GM19099 (cell line): Measurements from ENCODE around the gene FYCO1.

ENCODE experiments used
- POLR2A ChIP-seq: IDR thresholded peaks from 3 replicates; pipeline ENCODE4 v1.6.1; 2011; ENCODE audit warnings: low read depth; ENCODE audit not compliant: insufficient read length; ENCODE audit errors: extremely low read depth

Gene FYCO1

DNA sequence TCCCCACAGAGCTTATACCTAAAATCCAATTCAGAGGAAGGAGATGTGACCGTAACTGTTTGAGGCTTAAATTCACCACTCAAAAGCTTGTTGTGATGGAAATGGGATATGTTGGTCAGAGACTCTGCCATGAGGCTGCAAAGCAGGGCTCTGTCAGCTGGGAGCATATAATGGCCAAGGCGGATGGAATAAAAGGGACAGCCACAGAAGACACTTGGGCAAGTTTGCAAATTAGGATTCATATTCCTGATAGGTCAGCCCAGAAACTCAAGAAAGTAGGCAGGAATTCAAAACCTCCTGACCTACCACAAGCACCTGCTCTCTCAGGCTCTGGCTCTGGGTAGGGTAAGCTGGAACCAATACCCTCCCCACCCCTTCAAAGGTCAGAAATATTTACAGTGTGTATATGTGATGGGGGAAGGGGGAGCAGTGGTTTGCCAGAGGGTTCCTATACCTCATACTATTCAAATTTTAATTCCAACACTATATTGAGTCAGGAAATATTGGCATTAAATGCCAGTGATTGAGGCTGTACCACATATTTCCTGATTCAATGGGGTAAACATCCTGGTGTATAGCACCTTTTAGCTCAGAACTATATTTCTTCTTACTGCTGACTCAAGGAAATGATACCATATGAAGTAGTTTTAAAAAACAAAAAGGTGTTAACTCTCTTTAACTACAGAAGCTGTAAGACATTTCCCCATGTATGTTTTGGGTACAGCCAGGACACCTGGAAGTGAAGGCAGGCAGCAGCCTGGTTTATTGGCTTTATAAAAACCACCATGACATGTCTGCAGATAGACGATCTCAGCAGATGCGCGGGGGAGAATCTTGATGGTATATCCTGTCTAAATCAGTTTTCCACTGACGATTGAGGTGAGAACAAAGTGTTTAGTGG lies 19.2 kb downstream of the FYCO1 start:
- TF ChIP-seq POLR2A = no peak

DNA sequence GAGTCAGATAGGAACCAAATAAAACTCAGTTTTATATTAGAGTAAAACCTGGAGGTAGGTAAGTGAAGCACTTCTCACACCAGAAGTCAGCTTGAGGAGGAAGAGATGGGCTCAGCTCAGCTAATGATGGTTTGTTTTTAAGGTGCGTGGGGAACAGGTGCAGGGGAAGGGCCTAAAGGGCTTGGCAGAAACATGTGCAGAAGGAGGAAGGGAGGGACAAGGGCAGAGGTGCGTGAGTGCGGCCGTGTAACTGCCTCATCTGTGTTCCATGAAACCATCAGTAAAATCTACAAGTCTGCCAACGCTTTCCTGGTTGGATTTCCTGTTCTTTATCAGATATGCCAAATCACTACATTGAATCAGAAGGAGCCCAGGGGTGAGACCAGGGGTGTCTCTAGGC lies 19.9 kb downstream of the FYCO1 start:
- TF ChIP-seq POLR2A = no peak

DNA sequence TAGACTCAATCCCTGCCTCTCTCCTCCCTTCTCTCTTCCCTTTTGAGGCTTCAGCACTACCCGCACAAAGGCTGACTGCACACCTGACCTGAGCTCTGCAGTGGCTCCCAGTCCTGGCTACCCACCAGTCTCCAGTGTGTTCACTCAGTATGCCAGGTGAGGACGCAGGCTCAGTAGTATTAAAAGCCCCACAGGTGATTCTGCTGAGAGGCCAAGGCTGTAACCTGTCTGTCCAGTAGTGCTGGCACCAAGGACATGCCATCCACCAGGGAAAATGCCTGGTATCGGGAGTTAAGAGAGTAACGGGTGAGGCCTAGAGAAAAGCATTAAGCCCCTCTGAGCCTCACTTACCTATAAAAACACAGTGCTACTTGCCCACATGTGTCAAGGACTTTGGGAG lies 20.9 kb downstream of the FYCO1 start:
- no peak for TF ChIP-seq POLR2A

DNA sequence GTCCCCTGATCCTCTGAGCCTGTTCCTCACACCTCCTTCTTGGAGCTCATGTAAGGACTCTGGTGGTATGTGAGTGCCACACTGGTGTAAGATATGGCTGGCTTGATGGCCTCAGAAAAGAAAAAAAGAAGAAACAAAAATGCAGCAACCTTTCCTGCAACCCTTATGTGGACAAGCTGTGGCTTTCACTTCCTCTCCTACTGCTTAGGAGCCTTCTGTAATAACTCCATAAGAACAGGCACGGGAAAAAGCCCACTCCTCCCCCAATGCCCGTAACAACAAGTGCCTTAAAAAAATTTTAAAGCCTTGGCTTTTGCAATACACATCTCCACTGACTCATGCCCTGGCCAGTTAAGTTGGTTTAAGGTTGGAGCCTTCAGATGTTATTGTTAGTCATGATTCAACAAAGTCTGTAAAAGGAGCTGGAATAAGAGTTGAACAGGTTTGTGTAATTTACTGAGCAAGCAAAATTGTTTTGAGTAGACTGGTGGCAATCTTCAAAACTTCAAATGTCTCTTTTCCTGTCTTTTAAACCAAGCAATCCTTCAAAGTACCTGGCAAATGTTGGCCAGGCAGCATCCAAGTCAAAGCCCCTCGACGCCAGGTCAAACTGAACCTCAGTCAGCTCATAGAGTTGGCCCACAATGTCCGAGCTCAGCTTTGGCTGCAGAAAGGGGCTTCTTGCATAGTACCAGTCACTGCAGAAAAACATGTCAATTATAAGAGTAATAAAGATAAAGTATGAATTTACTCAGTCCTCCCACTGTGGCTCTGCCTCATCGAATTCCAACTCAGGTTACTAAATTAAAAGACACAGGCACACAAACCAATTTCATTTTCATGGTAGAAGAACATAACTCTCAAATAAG lies 22.9 kb downstream of the FYCO1 start:
- no peak for TF ChIP-seq POLR2A

DNA sequence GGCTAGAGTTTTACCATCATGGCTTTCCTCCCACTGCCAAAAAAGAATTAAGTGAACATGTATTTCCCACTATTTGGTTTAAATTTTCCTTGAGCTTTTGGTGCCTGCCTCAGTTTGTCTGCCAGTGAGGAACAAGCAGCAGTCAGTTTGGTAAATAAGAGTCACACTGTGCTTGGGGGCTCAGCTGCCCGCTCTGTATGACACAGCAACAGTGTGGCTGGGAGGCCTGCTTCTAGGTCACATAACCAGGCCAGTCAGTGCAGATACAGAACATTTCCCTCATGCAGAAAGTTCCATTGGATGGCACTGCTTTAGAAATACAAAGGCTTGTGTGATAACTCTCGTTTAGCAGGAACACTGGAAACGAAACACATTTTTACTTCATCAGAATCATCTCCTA lies 25.7 kb downstream of the FYCO1 start:
- TF ChIP-seq POLR2A = no peak

DNA sequence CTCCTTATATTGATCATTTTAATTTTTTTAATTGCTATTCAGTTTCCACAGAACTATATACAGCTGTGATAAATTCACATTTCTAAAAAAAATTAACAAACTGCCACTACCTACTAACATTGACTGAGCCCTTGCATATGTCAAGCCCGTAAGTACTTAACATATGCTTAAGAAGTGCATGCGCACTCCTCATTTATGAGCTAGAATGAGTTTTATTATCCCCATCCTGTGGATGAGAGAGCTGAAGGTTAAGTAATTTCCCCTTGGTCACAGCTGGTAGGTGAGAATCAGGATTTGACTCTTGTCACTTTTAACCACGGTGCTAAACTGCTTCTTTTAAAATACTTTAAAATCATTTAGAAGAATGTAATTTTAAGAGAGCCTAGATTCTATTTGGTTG lies 26.5 kb downstream of the FYCO1 start:
- no peak for TF ChIP-seq POLR2A

DNA sequence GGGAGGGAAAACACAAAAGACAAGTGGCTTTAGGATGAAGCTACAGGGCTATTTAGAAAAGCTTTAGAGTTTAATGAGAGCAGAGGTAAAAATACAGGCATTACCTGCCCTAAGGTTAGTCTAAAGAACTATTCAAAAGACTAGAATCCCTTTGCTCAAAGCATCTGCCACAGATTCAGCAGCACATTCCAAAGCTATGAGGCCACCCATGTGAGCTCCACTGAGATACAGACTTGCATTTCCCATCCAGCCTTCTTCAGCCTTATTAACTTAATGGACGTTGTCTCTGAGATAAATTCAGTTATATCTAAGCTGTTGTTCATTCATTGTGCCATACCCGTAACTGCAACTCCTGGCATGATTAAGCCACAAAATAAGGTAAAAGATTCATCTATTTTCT lies 26.9 kb downstream of the FYCO1 start:
- no peak for TF ChIP-seq POLR2A

DNA sequence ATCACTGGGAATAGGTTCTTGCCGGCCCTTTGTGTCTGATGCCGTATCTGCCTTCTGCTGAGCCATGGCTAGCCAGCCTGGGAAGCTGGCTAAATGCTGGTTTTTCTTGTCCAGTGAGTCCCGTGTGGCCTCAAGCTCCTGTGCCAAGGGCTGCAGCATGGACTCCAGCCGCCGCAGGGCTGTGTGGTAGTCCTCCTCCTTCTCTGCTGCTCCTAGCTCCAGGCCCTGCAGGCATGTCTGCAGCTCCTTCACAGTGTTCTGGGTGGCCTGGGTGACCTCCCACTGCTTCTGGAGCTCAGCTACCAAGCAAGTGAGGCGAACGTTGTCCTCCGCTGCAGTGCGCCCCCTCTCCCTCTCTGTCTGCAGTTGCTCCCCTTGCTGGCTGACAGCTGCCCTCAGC lies 27.5 kb downstream of the FYCO1 start:
- no peak for TF ChIP-seq POLR2A

DNA sequence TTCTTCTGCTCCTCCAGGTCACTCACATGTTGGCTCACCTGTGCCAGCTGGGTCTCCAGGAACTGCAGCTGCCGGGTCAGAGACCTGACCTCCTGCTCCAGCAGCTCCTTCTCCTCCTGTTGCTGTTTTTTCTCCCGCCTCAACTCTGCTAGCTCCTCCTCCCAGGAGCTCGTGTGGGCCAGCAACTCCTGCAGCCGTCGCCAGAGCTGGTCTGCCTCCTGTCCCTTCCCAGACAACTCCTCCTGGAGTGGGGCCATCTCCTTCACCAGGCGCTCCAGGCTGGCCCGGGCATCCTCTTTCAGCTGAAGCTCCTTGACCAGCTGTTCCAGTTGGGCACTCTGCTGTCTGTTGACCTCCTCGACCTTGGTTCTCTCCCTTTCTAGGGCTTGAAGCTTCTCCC lies 27.9 kb downstream of the FYCO1 start:
- TF ChIP-seq POLR2A = no peak

DNA sequence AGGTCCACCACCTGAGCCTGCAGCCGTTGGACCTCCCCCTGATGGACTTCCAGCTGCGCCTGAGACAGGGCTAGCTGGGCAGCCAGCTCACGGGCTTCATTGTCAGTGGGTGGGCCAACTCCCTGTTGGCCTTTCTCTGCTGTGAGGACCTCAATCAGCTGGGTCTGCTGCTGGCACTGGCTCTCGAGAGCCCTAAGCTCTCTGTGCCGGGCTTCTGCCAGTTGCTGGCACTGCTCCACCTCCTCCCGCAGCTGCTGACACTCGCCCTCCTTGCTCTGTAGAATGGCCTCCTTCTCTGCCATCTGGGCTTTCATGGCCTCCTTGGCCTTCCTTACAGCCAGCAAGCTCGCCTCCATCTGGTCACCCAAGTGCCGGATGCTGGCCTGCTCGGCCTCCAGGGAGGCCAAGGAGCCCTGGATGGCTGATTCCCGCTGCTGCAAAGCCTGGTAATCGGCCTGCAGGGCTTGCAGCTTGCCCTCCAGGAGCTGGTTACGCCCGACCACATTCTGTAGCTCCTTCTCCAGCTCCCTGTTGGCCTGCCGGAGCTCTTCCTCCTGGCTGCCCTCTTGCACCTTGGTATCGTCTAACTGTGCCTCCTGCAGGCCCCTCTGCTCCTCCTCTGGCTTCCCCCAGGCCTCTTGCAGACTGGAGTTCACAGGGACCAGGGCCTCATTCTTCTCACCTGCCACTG lies 28.5 kb downstream of the FYCO1 start:
- no peak for TF ChIP-seq POLR2A

DNA sequence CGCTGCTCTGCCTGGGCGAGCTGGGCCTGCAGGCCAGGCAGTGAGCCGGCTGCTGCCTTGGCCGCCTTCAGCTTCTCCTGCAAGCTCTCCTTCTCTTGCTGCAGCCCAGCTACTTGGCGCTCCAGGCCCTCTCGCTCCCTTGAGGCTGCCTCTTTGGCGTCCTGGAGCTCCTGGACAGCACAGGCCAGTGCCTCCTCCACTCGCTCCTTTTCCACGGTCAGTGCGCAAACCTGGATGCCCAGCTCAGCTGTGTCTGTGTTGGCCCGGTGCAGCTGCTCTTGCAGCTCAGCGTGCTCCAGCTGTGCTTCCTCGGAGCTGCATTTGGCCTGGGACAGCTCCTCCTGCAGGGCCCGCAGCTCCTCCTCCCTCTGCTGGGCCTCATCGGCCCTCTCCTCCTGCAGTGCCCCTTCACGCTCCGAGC lies 29.2 kb downstream of the FYCO1 start:
- TF ChIP-seq POLR2A = no peak

DNA sequence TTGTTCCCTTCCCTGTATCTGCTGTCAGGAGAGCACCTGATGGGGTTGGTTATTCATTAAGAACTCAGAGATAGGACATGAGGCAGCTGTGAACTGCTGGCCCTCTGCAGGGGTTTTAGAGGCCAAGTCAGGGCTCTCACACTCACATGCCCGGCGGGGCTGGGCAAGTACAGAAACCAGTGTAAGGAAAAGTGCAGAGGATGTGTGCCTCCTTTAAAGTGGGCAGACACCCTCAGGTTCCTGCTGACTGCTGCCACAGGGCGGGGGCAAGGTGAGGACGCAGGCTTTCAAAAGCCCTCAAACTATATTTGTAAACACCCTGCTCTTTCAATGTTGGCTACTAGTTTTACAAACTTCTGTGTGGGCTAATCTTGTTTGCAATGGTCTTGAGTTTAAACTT lies 30.0 kb downstream of the FYCO1 start:
- no peak for TF ChIP-seq POLR2A

DNA sequence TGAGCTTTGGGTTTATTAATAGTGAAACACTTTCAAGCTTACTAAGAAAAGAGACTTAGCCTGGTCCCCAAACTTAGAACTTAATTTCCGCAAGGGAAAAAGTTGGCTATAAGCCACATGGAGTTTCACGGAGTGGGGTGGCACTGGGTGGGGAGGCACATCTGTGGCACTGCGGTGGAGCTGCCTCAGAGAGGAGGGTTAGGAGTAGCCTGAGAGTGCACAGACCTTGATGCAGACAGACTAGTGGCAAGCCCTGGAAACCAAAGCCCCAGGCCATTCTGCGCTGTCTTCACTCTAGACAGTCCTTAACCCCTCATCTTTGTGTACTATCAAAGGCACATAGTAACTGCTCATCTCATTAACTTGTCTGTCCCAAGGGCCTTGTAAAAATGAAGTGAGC lies 30.4 kb downstream of the FYCO1 start:
- no peak for TF ChIP-seq POLR2A

DNA sequence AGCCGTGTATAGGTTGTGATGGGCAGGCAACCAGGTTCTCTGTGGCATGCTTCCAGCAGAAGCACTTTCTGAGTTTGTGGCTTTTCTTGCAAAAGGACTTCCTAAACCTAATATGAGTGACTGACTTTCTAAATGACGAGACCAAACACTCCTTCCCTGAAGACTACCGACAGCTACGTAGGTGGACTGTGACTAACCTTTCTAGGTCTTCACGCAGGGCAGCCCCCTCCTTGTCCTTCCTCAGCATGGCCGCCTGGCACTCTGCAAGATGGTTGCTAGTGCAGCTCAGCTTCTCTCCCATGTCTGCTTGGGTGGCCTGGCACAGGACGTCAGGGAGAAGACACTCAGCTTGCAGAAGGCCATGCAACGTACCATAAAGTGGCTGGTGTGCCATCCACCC lies 31.5 kb downstream of the FYCO1 start:
- TF ChIP-seq POLR2A = no peak

DNA sequence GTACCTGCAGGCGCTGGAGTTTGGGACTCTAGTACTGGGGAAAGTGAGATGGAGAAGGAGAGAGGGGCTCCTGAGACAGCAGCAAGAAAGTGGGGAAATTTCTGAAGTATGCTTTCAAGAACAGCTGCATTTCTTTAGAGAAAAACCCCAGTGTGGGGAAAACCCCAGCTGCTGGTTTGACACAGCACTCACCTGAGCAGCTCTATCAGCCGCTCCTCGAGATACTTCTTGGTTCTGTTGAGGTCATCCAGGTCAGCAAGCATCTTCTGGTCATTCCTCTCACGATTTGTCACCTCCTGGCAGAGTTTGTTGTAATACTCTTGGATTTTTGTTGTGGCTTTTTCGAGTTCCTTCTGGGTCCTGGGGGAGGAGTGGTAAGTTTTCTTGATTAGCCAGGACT lies 33.6 kb downstream of the FYCO1 start:
- no peak for TF ChIP-seq POLR2A
